NOMO-1 treated with dmso at 0.1 percent for 144 hours (cell line): ENCODE results near the gene MED12L.

Source experiments
- DNase-seq: peaks from one replicate; lab custom pipeline; 2025; ENCODE audit not compliant: unreplicated experiment; lab: John Stamatoyannopoulos, UW

Gene MED12L

GRCh38 chr3:151174351-151174750 is 88.9 kb downstream of the MED12L start:
- DNase-seq, result no peak

DNA sequence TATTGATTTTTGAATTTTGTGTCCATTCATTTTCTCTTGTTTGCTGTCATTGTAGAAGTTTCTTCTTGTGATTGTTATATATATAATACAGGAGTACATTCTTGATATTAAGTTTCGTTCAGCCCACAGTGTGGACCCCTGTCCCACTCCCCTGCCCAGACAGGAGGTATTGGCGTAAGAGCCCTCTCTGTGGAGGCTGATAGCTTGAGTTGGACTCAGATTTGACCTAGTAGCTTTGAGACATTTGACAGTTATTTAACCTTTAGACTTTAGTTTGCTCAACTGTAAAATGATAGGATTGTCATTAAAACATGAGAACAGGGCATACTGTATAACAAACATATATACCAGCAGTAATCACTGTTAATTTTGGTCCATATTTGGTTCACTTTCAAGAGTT is 90.5 kb downstream of the MED12L start:
- no peak for DNase-seq

- DNase-seq, result no peak
These were observed 92.9 kb downstream of the MED12L start for GRCh38 chr3:151178208-151178845.

DNA sequence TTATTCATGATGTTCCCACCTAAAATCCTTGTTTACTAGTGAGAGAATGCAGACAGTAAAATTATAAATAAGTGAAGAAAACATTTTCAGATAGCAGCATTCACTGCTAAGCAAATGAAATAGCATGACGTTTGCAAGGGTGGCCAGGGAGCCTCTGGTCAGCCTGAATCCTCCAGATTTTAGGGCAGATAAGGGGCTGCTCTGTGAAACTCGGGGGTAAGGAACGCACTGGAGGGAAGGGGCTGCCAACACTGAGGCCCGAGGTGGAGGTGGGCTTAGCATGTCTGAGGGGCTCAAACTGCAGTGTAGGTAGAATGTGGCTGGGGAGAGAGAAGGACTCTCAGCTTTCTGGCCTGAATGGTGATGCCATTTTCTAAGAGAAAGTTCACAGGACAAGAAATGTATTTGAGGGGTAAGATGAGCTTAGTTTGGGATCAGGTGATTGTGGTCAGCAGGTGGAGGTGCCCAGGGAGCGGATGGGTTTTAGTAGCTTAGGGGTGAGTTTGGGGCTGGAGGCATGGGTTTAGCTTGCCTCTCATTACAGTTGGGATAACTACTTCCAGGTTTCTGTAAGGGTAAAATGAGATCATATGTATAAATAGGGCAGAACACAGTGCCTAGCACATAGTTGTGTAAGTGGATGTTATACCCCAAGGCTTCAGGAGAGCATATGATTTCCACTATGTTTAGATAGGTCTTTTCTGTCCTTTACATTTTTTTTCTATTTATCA is 97.0 kb downstream of the MED12L start:
- no peak for DNase-seq

DNA sequence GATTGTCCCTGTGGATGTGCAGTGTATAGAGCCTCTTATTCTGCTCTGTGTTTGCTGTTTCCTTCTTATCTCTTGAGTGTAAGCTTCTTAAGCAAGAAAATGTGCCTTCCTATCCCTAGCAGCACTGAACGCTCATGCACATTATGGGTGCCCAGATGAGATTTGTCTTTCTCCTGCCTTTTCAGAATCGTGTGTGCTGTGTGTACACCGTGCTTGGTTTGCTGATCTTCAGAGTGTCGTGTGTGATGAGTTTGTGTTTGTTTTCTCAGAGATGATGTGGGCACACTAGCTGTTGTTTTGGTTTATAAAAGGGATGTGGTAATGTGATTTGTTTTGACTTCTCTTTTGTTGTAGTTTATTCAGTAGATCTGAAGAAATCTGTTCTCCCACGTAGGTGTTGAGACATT is 97.8 kb downstream of the MED12L start:
- no peak for DNase-seq

GRCh38 chr3:151191095-151191494 is 105.6 kb downstream of the MED12L start:
- DNase-seq, result no peak

- no peak for DNase-seq
These were observed 107.1 kb downstream of the MED12L start for GRCh38 chr3:151192545-151192944.

GRCh38 chr3:151195826-151196225 is 110.4 kb downstream of the MED12L start:
- DNase-seq, result no peak

GRCh38 chr3:151196434-151196833 is 111.0 kb downstream of the MED12L start:
- no peak for DNase-seq

- no peak for DNase-seq
These were observed 111.8 kb downstream of the MED12L start for GRCh38 chr3:151197228-151197627.

DNA sequence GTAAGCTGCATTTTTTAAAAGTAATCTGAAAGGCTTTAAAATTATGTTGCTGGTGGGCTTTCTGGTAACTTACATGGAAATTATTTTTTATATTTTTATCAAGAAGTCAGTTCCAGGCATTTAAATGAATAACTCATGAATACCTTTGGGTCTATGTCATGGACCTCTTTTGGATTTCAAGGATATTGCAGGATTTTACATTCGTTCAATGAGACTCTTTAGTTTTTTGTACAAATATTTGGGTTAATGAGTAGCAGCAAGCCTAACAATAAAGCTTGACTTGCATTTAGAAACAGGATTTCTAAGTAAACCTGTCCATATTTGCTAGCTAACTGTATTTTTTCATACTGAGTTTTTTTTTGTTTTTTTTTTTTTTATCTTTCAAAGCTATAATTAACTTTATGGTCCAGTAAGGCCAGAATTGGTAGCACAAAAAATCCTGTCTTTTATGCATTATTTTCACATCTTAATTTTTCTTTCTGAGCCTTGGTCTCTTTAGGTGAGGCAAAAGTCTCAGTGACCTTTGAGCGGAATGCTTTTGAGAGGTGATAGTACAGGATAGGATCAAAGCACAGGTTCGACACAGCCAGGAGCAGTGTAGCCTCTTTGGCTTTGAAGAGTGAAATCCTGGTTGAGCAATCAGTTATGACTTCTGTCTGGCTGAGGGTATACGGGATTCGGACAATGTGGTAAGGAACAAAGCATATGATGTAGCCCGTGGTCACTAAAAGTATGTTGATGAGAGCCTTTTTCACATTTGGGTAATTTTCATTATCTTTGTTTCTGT is 112.7 kb downstream of the MED12L start:
- no peak for DNase-seq

DNA sequence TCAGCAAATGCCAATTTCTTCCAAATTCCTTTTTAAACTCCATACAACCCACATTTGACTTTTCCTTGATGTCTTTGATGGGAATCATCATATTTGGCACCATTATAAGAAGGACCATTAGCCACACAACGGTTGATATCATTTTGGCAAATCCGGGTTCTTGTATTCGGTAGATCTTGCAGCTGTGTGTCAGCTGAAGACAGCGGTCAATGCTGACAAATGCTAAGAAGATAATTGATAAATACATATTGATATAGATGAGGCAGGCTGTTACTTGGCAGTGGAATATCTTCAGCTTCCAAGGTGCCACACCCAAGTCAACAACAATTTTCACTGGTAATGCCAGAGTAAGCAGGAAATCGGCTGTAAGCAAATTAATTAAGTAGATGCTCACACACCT is 113.4 kb downstream of the MED12L start:
- DNase-seq, result no peak

- no peak for DNase-seq
These were observed 114.3 kb downstream of the MED12L start for GRCh38 chr3:151199554-151200438.

DNA sequence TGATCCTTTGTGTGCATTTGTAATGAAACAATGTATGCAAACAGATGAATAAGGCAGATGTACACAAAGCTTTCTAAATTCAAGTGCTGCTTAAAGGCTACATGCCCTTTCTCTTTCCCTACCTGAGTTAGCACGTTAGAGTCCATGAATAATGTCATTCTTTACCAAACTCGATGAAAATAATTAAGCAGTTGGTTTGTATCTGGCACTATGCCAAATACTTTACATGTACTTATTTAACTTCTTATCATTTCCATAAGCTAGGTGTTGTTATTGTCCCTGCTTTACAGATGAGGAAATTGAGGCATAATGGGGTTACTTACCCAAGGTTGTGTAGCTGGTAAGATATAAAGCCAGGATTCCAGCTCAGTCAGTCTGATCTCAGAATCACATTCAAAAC is 115.1 kb downstream of the MED12L start:
- no peak for DNase-seq

DNA sequence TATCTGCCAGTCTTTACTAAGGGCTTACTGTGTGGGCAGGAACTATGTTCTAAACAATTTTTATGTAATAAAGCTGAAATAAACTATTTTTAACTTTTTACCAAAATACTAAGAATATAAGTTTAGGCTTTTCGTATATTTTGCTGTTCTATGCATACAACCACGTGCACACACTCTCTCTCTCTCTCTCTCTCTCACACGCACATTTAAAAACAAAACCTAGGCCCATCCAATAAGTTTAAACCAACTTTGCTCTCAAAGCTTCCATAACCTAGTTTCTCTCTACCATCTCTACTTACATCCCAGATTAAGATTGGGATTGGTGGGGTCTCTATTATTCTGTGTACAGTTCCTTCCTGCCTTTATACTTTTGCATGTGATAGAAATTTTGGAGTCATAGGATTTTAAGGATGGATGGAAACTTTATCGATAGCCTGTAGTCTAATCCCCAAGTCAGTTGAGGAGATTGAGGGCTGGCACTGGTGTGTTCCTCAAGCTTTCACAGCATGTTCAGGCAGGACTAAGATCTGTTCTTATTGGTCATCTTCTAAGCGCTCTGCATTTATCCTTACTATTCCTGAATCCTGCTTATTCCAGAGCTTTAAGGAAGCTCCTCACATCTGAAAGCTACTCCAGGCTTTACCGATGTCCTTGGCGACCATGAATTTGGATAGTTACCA is 115.7 kb downstream of the MED12L start:
- no peak for DNase-seq

GRCh38 chr3:151203051-151203420 is 117.6 kb downstream of the MED12L start, which contains the start of gene GPR171:
TSS of gene GPR171 (minus strand) at chr3:151203216. CDS start at chr3:151199386, 3,830 bp downstream.
- no peak for DNase-seq

- DNase-seq, result no peak
These were observed 119.3 kb downstream of the MED12L start for GRCh38 chr3:151204530-151205402.

GRCh38 chr3:151205482-151205881 is 120.0 kb downstream of the MED12L start:
- DNase-seq, result no peak

DNA sequence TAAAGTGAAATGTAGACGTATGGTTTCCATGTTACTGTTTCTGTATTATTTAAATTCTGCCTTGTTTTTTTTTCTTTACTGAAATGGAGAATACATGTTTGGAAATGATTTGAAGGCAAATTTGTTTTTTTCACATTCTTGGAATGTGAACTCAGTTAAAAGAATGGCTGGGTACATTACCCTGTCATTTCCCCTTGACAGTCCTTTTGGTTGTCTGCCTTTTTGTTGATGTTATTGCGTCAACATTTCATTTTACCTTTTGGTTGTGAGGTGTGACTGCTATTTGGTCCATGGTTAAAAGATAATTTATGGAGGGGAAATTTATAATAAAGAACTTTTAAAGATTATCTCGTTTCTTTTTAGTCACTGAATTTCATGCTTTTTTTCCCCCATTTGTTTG is 120.7 kb downstream of the MED12L start:
- no peak for DNase-seq
